Prostate gland (tissue), 2 donors: ENCODE measurements around the gene CCDC185.

Experiments
- POLR2A ChIP-seq: fragments of 450-650 bp; IDR thresholded peaks from one replicate; pipeline ENCODE4 v1.6.1; 2016; ENCODE audit warnings: antibody characterized with exemption, mild to moderate bottlenecking
- POLR2AphosphoS5 ChIP-seq: sonication (generic); formaldehyde crosslinking; IDR thresholded peaks from one replicate; pipeline ENCODE4 v1.6.1; 2017; ENCODE audit warnings: antibody characterized with exemption
- TF ChIP-seq, protein P1 (sequence below), 4 experiments: fragments of 200-600 bp in 2 of 4; fragments of 450-650 bp in 2 of 4; sonication (generic) in 2 of 4; IDR thresholded peaks; 1 replicate in 3 of 4; 2 replicates in 1 of 4; pipeline ENCODE4 v1.5.1; 2016 to 2019; ENCODE audit warnings: antibody characterized with exemption in 4 of 4, mild to moderate bottlenecking in 2 of 4, moderate library complexity in 2 of 4

DNA sequence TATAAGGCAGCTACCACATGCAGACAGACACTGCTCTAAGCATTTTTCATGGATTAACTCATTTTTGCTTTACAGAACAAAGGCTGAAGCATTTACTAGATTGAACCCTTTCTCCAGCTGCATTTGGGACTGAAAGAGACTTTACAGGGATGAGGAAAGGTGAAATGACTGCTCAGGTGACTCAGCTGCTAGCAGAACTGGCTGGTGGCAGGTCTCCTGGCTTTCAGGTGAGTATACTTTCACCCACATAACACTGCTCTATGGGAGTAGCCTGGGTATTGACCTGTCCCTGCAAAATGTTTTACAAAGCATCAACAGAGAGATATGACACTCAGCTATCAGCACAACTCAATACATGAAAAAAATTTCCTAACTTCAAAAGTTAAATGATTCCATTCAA lies 2.6 kb upstream of the CCDC185 start:
- TF ChIP-seq, protein P1, sequence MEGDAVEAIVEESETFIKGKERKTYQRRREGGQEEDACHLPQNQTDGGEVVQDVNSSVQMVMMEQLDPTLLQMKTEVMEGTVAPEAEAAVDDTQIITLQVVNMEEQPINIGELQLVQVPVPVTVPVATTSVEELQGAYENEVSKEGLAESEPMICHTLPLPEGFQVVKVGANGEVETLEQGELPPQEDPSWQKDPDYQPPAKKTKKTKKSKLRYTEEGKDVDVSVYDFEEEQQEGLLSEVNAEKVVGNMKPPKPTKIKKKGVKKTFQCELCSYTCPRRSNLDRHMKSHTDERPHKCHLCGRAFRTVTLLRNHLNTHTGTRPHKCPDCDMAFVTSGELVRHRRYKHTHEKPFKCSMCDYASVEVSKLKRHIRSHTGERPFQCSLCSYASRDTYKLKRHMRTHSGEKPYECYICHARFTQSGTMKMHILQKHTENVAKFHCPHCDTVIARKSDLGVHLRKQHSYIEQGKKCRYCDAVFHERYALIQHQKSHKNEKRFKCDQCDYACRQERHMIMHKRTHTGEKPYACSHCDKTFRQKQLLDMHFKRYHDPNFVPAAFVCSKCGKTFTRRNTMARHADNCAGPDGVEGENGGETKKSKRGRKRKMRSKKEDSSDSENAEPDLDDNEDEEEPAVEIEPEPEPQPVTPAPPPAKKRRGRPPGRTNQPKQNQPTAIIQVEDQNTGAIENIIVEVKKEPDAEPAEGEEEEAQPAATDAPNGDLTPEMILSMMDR (IDR thresholded peaks at IDR 0.05) = no peak
- no peak for TF ChIP-seq POLR2A
- no peak for TF ChIP-seq POLR2AphosphoS5
